Bladder microvascular endothelial cell (primary cell): ENCODE results near the gene ATOX1. TPM values are rescaled to one million over a fixed set of nuclear protein-coding genes. Genes with fewer than 3 reads are reported as not detected.

Source experiments
- total RNA-seq: library from RNA; depleted of rRNA; stranded (reverse); fragments of >200 nt; gene quantifications from 2 replicates; pipeline ENCODE4 v1.2.3, GENCODE V29; 2014

Gene ATOX1, protein sequence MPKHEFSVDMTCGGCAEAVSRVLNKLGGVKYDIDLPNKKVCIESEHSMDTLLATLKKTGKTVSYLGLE
- 66.3 and 73.3 TPM in 2 replicates for total RNA-seq

DNA sequence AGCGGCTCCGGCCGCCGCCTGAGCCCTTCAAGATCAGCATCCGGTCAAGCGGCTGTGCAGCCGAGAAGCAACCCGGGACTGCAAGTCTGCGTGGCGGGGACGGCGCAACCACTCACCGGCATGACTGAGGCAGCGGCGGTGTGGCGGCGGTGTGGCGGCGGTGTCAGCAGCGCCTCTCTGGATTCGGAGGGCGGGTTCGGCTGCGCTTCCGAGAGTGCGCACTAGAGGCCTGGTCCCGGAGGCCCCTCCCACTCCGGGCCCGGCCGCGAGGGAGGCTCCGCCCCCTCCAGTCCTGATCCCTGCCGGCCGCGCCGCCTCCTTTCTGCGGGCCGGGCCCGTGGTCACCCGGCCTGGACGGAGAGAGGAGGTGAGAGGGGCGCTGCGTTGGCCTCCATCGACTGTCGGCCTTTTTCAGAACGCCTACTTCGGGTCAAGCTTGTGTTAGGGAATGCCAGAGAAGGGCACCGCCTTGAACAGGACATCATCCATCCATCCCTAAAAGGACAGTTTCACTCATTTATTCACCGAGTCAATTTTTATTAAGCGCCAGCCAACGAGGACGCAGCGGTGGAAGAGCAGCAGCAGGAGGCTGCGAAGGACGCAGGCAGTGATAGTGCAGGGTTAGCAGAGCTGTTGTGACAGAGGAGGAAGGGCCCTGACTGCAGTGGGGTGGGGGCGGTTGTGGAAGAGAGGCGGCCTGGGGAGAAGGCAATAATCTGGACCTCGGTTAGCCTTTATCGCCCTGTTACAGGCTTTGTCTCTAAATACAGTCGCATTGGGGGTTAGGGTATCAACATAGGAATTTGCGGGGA is at the start of gene ATOX1:
TSS of gene ATOX1 (minus strand) at position 202 of the 812 bp plus-strand sequence. CDS start at position 122, 80 bp downstream.

DNA sequence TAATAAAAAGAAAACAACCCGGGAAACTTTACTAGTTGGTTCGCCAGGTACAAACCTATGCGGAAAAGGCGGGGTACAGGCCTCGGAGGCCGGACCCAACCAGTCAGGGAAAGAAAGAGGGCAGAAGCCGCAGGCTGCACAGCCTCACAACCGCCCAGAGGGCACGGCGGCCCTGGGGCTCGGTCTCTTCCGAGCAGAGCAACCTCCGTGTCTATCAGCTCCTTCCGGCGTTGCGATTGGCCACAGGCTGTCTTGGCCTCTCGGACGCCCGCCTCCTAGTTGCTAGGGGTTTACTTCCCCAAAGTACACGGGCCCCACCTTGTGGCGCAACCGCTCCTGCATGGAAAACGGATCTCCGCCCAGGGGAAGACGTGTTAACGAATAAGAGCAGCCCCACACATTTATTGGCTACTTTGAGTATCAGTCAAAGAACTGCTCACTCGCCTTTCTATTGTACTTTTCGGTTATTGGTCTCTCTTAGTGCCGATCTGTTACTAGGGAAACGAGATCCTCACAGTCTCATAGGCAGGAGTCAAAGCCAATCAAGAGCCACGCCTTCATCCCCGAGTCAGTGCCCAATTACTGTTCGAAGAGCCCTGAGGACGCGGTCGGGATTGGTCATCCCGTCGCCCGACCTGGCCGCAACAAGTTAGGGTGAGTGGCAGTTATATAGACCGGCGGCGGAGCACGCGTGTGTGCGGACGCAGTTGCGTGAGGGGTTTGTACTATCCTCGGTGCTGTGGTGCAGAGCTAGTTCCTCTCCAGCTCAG is 13.0 kb upstream of the ATOX1 start, which contains the start of gene G3BP1:
TSS of gene G3BP1 (plus strand) at position 696 of the 770 bp plus-strand sequence. CDS start 14,667 bp downstream, outside the sequence.

Other genes starting within 250 kb of the ATOX1 start
- gene FAT2, start 167.3 kb downstream of the ATOX1 start, total RNA-seq: under 0.01 TPM in 1 of 2 replicates, not detected in the other
- gene SPARC, start 71.7 kb downstream of the ATOX1 start, total RNA-seq: 760 and 2,193 TPM in 2 replicates
- 140 and 240 TPM in 2 replicates for gene G3BP1, start 13.3 kb upstream of the ATOX1 start, total RNA-seq
- gene GLRA1, start 166.2 kb upstream of the ATOX1 start, total RNA-seq: not detected in 2 replicates